ENCODE results near the gene PLEKHA5.

PLEKHA5 gene

GRCh38 chr12:19128485-19128884, 1.0 kb upstream of the PLEKHA5 start:
- no peak for DNase-seq (ENCODE audit: low spot score)

GRCh38 chr12:19129122-19129485, 429 bp upstream of the PLEKHA5 start:
- no peak for DNase-seq (ENCODE audit: low spot score)

- DNase-seq (ENCODE audit: low spot score): no peak
These were observed 891 bp downstream of the PLEKHA5 start for GRCh38 chr12:19130224-19131024.

- no peak for DNase-seq (ENCODE audit: low spot score)
These were observed 1.5 kb downstream of the PLEKHA5 start for GRCh38 chr12:19131025-19131444.

GRCh38 chr12:19138551-19138950, 9.0 kb downstream of the PLEKHA5 start:
- no peak for DNase-seq (ENCODE audit: low spot score)

- DNase-seq (ENCODE audit: low spot score): no peak
These were observed 9.4 kb downstream of the PLEKHA5 start for GRCh38 chr12:19138956-19139355.

GRCh38 chr12:19139615-19140194, 10.2 kb downstream of the PLEKHA5 start:
- no peak for DNase-seq (ENCODE audit: low spot score)

GRCh38 chr12:19140381-19141236, 11.1 kb downstream of the PLEKHA5 start:
- no peak for DNase-seq (ENCODE audit: low spot score)

- no peak for DNase-seq (ENCODE audit: low spot score)
These were observed 13.0 kb downstream of the PLEKHA5 start for GRCh38 chr12:19142499-19142898.

- DNase-seq (ENCODE audit: low spot score): no peak
These were observed 14.8 kb downstream of the PLEKHA5 start for GRCh38 chr12:19144287-19144686.

- DNase-seq (ENCODE audit: low spot score): no peak
These were observed 15.5 kb downstream of the PLEKHA5 start for GRCh38 chr12:19144985-19145384.

- DNase-seq (ENCODE audit: low spot score): no peak
These were observed 19.3 kb downstream of the PLEKHA5 start for GRCh38 chr12:19148860-19149259.

- no peak for DNase-seq (ENCODE audit: low spot score)
These were observed 20.9 kb downstream of the PLEKHA5 start for GRCh38 chr12:19150273-19150900.

GRCh38 chr12:19151298-19151697, 21.8 kb downstream of the PLEKHA5 start:
- no peak for DNase-seq (ENCODE audit: low spot score)

- DNase-seq (ENCODE audit: low spot score): no peak
These were observed 23.9 kb downstream of the PLEKHA5 start for GRCh38 chr12:19153396-19153795.

- DNase-seq (ENCODE audit: low spot score): no peak
These were observed 25.2 kb downstream of the PLEKHA5 start for GRCh38 chr12:19154686-19155085.

- DNase-seq (ENCODE audit: low spot score): no peak
These were observed 26.6 kb downstream of the PLEKHA5 start for GRCh38 chr12:19155981-19156734.

- DNase-seq (ENCODE audit: low spot score): no peak
These were observed 29.4 kb downstream of the PLEKHA5 start for GRCh38 chr12:19158923-19159322.

GRCh38 chr12:19161216-19161615, 31.7 kb downstream of the PLEKHA5 start:
- no peak for DNase-seq (ENCODE audit: low spot score)

GRCh38 chr12:19165451-19165850, 35.9 kb downstream of the PLEKHA5 start:
- no peak for DNase-seq (ENCODE audit: low spot score)

- DNase-seq (ENCODE audit: low spot score): no peak
These were observed 36.9 kb downstream of the PLEKHA5 start for GRCh38 chr12:19166387-19166786.

- no peak for DNase-seq (ENCODE audit: low spot score)
These were observed 37.4 kb downstream of the PLEKHA5 start for GRCh38 chr12:19166956-19167355.
